Activated CD8-positive, alpha-beta memory T cell treated with anti-CD3 and anti-CD28 coated beads, Interleukin-2, amount 50 U/mL, for 1 hour (primary cell): ENCODE results near the gene CDK5RAP3.
"Not testable (repeated sequence)": the region's sequence is repeated elsewhere in the genome, so short reads cannot be mapped to it uniquely, and the experiment has no call there.

Experiments
- DNase-seq: peaks from one replicate; pipeline ENCODE4 v3.0.0-alpha.2; 2020; ENCODE audit errors: extremely low read depth

CDK5RAP3 gene

GRCh38 chr17:47997586-47997985, 26.7 kb downstream of the CDK5RAP3 start:
- DNase-seq, result no peak

DNA sequence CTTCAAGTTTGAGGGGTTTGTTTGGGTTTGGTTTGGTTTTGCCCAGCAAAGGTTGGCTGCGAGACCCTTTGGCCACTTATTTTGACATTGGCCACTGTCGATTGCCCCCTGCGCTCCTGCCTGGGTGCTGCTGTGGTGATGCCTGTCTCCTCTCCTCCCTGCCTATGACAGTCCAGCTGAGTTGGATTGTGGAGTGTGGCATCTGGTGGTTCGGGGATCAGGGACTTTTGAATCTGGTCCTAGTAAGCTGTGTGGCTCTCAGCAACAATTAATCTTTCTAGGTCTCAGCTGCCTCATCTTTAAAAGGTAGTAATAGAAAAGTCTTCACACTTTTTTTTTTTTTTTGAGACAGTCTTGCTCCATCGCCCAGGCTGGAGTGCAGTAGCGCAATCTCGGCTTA, 27.1 kb downstream of the CDK5RAP3 start:
- DNase-seq, result no peak

DNA sequence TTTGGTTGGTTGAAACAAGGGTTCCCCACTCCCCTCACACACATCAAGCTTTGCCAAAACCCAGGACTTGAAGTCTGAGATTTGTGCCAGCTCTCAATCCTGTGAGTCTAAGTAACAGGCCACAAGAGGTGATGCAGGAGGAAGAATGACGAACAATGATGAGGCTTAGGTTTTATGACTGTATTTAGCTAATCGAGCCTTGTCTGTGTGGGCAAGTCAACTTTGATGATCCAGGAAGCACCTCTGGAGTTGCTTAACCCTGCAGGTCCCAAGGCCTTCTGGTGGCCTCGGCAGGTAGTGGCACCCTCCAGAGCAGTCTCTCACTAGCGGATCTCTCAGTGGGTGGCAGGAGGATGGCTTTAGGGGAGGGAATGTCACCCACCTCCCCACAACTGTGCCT, 28.7 kb downstream of the CDK5RAP3 start:
- no peak for DNase-seq

DNA sequence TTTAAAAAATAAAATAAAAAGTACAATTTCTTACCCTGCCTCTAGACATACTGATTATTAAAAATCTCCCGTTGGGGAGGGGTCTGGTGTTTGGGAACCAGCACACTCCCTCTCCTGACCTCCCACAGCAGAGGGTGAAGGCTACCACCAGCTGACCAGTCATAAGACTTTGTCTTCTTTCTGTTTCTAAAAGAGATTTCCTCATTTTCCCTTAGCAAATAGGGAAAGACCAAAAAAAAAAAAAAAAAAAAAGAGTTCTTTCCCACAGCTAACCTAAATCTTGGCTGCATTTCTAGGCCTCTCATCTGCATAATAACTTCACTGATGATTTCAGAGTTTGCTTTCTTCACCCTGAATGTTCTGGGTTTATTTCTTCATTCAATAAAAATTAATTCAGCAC, 30.3 kb downstream of the CDK5RAP3 start:
- DNase-seq, result no peak

DNA sequence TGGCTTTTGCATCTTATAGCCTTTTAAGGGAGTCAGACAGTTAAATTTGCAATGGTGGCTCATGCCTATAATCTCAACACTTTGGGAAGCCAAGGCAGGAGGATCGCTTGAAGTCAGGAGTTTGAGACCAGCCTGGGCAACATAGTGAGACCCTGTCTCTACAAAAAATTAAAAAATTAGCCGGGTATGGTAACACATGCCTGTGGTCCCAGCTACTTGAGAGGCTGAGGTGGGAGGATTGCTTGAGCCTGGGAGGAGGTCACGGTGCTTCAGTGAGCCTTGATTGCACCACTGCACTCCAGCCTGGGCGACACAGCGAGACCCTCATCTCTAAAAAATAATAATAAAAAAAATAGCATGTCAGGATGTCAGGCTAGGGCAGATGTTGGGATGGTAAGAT, 30.7 kb downstream of the CDK5RAP3 start:
- DNase-seq, result not testable (repeated sequence)

GRCh38 chr17:48002266-48002915, 31.5 kb downstream of the CDK5RAP3 start:
- DNase-seq, result no peak

DNA sequence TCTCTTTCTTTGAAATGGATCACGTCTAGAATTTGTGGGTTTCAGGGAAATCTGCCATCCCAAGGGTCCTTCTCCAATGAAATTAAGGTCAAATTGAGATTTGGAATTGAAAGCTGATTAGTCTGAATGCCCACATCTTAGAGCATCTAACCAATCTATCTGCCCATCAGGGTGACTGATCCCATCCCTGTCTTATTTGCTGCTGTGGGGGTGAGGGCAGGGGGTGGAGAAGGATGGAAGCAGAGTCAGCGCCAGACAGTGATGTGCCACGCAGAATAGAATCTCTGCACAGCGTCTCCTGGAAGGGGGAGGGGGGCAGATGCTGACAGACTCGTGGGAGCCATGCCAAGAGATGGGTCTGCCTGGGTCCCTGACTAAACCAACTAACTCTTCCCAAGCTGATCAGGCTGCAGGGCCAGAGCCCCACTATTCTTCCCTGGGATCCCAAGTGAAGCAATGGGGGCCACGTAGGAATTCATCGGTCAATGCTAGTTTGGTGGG, 32.1 kb downstream of the CDK5RAP3 start:
- no peak for DNase-seq

- DNase-seq, result no peak
Observed at GRCh38 chr17:48003417-48004151, 32.7 kb downstream of the CDK5RAP3 start.

DNA sequence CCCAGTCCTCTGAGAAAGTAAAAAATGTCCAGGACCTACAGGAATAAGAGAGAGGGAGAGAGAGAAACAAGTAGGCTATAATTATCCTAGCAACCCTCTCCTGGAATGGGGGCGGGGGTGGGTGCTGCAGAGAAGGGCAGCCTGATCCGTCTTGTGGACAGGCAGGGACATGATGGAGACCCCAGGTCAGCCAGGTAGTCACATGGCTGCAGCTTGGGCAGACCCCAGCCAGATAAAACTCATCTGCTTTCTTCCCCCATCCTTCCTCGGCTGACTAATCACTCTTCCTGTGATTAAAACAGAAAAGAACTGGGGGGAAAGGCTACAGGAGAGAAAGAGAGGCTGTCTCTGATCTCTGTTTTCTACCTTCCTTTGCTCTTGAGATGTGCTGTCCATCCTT, 34.1 kb downstream of the CDK5RAP3 start:
- DNase-seq, result no peak

DNA sequence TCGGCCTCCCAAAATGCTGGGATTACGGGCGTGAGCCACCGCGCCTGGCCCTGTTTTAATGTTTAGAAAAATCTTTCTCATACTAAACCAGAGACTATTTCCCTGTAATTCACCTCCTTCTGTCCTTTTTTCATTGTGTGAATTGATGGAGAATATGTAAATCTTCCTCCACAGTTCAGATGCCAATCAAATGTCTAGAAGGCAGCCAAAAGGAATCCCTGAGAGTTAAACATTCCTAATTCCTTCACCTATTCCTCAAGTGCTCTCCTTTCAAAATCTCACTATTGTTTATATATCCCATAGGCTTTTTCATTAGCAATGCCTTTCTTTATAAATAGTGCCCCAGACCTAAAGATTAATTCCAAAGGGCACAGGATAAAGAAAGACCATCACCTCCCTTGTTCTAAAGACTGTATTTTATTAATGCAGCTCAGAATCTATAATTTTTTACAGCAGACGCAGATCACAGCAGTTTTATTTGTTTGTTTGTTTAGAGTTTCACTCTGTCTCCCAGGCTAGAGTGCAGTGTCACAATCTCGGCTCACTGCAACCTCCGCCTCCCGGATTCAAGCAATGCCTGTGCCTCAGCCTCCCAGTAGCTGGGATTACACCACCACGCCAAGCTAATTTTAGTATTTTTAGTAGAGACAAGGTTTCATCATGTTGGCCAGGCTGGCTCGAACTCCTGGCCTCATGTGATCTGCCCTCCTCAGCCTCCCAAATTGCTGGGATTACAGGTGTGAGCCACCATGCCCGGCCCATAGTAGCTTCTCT, 36.2 kb downstream of the CDK5RAP3 start:
- no peak for DNase-seq

DNA sequence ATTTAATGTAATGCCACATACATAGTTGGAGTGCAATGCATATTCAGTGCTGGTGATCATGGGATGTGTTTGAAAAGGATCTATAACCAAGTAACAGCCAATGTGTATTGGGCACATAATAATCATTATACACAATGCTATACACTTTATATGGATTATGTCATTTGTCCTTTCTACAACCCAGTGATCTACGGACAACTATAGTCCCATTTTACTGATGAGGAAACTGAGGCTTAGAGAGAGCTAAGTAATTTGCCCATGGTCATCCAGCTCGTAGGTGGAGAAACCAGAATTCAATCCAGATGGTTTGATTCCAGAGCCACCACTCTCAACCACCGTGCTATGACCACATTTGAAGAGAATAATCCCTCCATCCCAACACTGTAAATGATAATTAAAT, 39.3 kb downstream of the CDK5RAP3 start:
- DNase-seq, result no peak

GRCh38 chr17:48011405-48012150, 40.7 kb downstream of the CDK5RAP3 start:
- DNase-seq, result no peak

GRCh38 chr17:48012151-48012520, 41.2 kb downstream of the CDK5RAP3 start:
- DNase-seq, result no peak

DNA sequence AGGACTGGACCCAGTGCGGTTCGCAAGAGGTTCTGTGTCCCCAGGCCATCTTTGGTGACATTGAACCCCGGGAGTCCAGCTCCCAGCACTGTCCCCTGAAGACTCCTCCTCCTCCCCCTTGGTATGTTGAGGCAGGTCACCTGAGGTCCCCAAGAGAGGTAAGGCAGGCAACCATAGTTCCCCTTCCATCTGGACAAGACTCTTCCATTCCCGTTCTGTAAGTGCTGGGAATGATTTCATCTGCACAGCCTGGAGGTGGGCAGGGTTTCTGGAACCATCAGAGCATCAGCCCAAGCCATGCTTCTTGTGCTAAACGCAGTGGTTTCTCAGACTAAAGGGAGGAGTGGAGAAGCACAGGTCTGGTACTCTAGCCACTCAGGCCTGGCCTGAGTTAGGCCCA, 41.7 kb downstream of the CDK5RAP3 start:
- DNase-seq, result no peak

GRCh38 chr17:48013876-48014594, 43.1 kb downstream of the CDK5RAP3 start:
- DNase-seq, result no peak

- no peak for DNase-seq
Observed at GRCh38 chr17:48014595-48015111, 43.7 kb downstream of the CDK5RAP3 start.

- no peak for DNase-seq
Observed at GRCh38 chr17:48016112-48016511, 45.2 kb downstream of the CDK5RAP3 start.

- DNase-seq, result not testable (repeated sequence)
Observed at GRCh38 chr17:48017817-48018158, 46.9 kb downstream of the CDK5RAP3 start.

DNA sequence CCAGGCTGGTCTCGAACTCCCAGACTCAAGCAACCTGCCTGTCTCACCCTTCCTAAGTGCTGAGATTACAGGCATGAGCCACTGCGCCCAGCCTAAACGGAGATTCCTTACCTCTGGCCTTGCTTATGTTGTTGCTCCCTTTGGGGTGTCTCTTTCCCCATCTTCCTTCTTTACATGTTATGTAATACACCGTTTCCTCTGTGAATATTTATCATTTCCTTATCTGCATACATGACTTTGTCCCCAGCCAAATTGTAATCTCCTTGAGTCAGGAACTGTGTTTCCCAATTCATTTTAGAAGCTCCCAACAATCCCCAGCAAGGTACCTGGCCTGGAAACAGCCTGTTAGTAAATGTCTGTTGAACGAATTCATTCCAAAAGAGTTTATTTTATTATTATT, 51.0 kb downstream of the CDK5RAP3 start:
- DNase-seq, result no peak

DNA sequence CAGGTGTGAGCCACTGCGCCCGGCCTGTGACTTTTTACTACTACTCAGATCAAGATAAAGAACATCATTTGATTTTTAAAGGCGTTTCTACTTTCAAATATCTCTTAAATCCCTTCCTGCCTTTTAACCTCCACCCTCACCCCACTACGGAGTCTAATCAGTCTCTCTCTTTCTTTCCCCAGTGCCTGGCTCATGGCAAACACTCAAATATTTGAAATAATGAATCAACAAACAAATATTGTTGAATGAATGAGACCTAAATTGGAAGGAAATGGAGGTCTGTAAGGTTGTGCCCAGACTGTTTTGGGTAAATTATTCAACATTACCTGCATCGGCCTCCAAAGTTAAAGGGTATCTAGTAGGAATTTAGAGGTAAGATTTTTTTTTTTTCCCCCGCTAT, 52.0 kb downstream of the CDK5RAP3 start:
- DNase-seq, result no peak
